Upper lobe of right lung (tissue), 1 donor: Measurements from ENCODE around the gene SLC18A3. TPM values are rescaled to one million over a fixed set of nuclear protein-coding genes. Genes with fewer than 3 reads are reported as not detected.

ENCODE experiments used
- ATAC-seq: fragments of 200-7000 bp; cut with Tn5 transposase; one replicate; pipeline ENCODE4 v1.9.1; 2020; ENCODE audit warnings: mild to moderate bottlenecking, moderate library complexity
- DNase-seq: peaks from one replicate; pipeline ENCODE4 v3.0.0-alpha.2; 2020
- H3K27ac ChIP-seq: fragments of 200-600 bp; one replicate; pipeline ENCODE4 v1.8.0; 2022
- H3K27me3 ChIP-seq: fragments of 200-600 bp; one replicate; pipeline ENCODE4 v1.8.0; 2022; ENCODE audit warnings: mild to moderate bottlenecking
- H3K36me3 ChIP-seq: fragments of 200-600 bp; one replicate; pipeline ENCODE4 v1.8.0; 2022
- H3K4me1 ChIP-seq: fragments of 200-600 bp; one replicate; pipeline ENCODE4 v1.8.0; 2022
- H3K4me3 ChIP-seq: fragments of 200-600 bp; one replicate; pipeline ENCODE4 v1.8.0; 2022; ENCODE audit warnings: mild to moderate bottlenecking
- H3K9me3 ChIP-seq: fragments of 200-600 bp; one replicate; pipeline ENCODE4 v1.8.0; 2022
- CTCF ChIP-seq: fragments of 200-600 bp; IDR thresholded peaks from one replicate; pipeline ENCODE4 v1.8.0; 2022; ENCODE audit warnings: antibody characterized with exemption
- intact Hi-C: fragments of 100-400 bp; cut with DNase I; formaldehyde crosslinking; loops from one replicate; pipeline ENCODE4 v1.11.0; 2022
- total RNA-seq: library from RNA; stranded (reverse); fragmentation: NEBNext Ultra II Directional; extraction: Animal tissue kit (Norgen Biotek cat#: 25700); gene quantifications from one replicate; pipeline ENCODE4 v1.2.1, GENCODE V29; 2021
- donor health status: DM: no; HTN: yes; CAD: no; lungs with severe emphysema.

The SLC18A3 gene
- total RNA-seq, 1 donor from 2014 or later, result not detected

- H3K27ac ChIP-seq, result no peak overlapping the region
- H3K36me3 ChIP-seq, result no peaks in the 10 kb centered on the region
- H3K9me3 ChIP-seq, result no peaks in the 10 kb centered on the region
- no peak overlapping the region for H3K4me3 ChIP-seq
- no peaks in the 10 kb centered on the region for H3K27me3 ChIP-seq
- DNase-seq, result no peak
- intact Hi-C loops, result no loop called here
- ATAC-seq, result no peak
- no peak for TF ChIP-seq CTCF
- no peaks in the 10 kb centered on the region for H3K4me1 ChIP-seq
Observed at GRCh38 chr10:49627038-49627437, 16.9 kb downstream of the SLC18A3 start.

GRCh38 chr10:49627644-49628247 is 17.6 kb downstream of the SLC18A3 start:
- TF ChIP-seq CTCF, result no peak
- ATAC-seq (no peak), DNase-seq (peak; percentile 41)
- intact Hi-C loops, result no loop called here
- Histone ChIP-seq H3K4me1 (no peaks in the 10 kb centered on the region), H3K27me3 (no peaks in the 10 kb centered on the region), H3K36me3 (no peaks in the 10 kb centered on the region), H3K4me3 (no peak overlapping the region), H3K9me3 (no peaks in the 10 kb centered on the region), H3K27ac (no peak overlapping the region)

- H3K27me3 ChIP-seq, result no peaks in the 10 kb centered on the region
- no peak overlapping the region for H3K27ac ChIP-seq
- DNase-seq (peak; percentile 36), ATAC-seq (no peak)
- no peak overlapping the region for H3K4me3 ChIP-seq
- no peaks in the 10 kb centered on the region for H3K36me3 ChIP-seq
- intact Hi-C loops, result no loop called here
- H3K4me1 ChIP-seq, result no peaks in the 10 kb centered on the region
- no peak for TF ChIP-seq CTCF
- H3K9me3 ChIP-seq, result no peaks in the 10 kb centered on the region
Observed at GRCh38 chr10:49628599-49628998, 18.5 kb downstream of the SLC18A3 start.

GRCh38 chr10:49629431-49629881 is 19.3 kb downstream of the SLC18A3 start:
- H3K4me3 ChIP-seq, result no peak overlapping the region
- H3K9me3 ChIP-seq, result no peaks in the 10 kb centered on the region
- ATAC-seq (no peak), DNase-seq (peak; percentile 28)
- intact Hi-C loops, result no loop called here
- H3K27ac ChIP-seq, result no peak overlapping the region
- TF ChIP-seq CTCF, result no peak
- H3K4me1 ChIP-seq, result no peaks in the 10 kb centered on the region
- H3K27me3 ChIP-seq, result no peaks in the 10 kb centered on the region
- no peaks in the 10 kb centered on the region for H3K36me3 ChIP-seq

GRCh38 chr10:49631975-49632374 is 21.9 kb downstream of the SLC18A3 start:
- ATAC-seq (peak; percentile 8), DNase-seq (peak; percentile 39)
- Histone ChIP-seq H3K4me1 (no peaks in the 10 kb centered on the region), H3K27me3 (no peaks in the 10 kb centered on the region), H3K4me3 (no peak overlapping the region), H3K27ac (no peak overlapping the region), H3K9me3 (no peaks in the 10 kb centered on the region), H3K36me3 (no peaks in the 10 kb centered on the region)
- intact Hi-C loops, result no loop called here
- no peak for TF ChIP-seq CTCF
